Measurements from ENCODE around the gene GFER. TPM values are rescaled to one million over a fixed set of nuclear protein-coding genes. Genes with fewer than 3 reads are reported as not detected.

The GFER gene
- total and polyA plus RNA-seq, 2 of the 8 experiments (the other 6 are each of a cell fraction or from before 2014, with no cell fraction given), result 17.7 to 37.9 TPM

- no peak for TF ChIP-seq KDM4A (IDR thresholded peaks at IDR 0.05; ENCODE audit: low read depth, low read length, severe bottlenecking)
- no peak for TF ChIP-seq SIN3A (conservative IDR thresholded peaks at IDR 0.05 in 1 of 2, IDR thresholded peaks at IDR 0.05 in 1 of 2; ENCODE audit: low read depth in 1 of 2, low read length in 2 of 2)
- no peak for TF ChIP-seq CEBPB (IDR thresholded peaks at IDR 0.05; ENCODE audit: low read depth, low read length)
- TF ChIP-seq CHD2 (IDR thresholded peaks at IDR 0.05; ENCODE audit: low read length), result no peak
- no peak for TF ChIP-seq GTF2F1 (IDR thresholded peaks at IDR 0.05; ENCODE audit: borderline replicate concordance, low read depth, low read length)
- TF ChIP-seq CHD1 (IDR thresholded peaks at IDR 0.05; ENCODE audit: low read depth, low read length), result no peak
- no peak for TF ChIP-seq USF2 (IDR thresholded peaks at IDR 0.05; ENCODE audit: low read length)
- TF ChIP-seq TEAD4 (IDR thresholded peaks at IDR 0.05; ENCODE audit: low read depth, low read length), result no peak
- TF ChIP-seq SAP30 (IDR thresholded peaks at IDR 0.05; ENCODE audit: insufficient read depth, insufficient replicate concordance, low read length), result no peak
Observed at GRCh38 chr16:2004795-2005517, 21.0 kb downstream of the GFER start (continued).
